Mesendoderm (in vitro differentiated cells): ENCODE measurements around the gene MAGED2.
"Not testable (repeated sequence)": the region's sequence is repeated elsewhere in the genome, so short reads cannot be mapped to it uniquely, and the experiment has no call there.

Experiments
- DNase-seq: peaks from one replicate; pipeline ENCODE4 v3.0.0; 2013
- H2AK5ac ChIP-seq: 2 replicates; pipeline ENCODE4 v1.6.1; 2013; ENCODE audit warnings: low read length, inconsistent platforms
- H2BK120ac ChIP-seq: 2 replicates; pipeline ENCODE4 v1.6.1; 2013; ENCODE audit warnings: low read depth, mild to moderate bottlenecking, low read length, moderate library complexity, mixed read lengths
- H2BK15ac ChIP-seq: replicated peaks from 2 replicates; pipeline ENCODE4 v1.6.1; 2013; ENCODE audit warnings: low read depth, mild to moderate bottlenecking, moderate library complexity
- H2BK5ac ChIP-seq: 2 replicates; pipeline ENCODE4 v1.6.1; 2013; ENCODE audit warnings: low read length, inconsistent platforms
- H3K18ac ChIP-seq: 2 replicates; pipeline ENCODE4 v1.6.1; 2013; ENCODE audit warnings: mild to moderate bottlenecking, low read length, mixed read lengths
- H3K23ac ChIP-seq: one replicate; pipeline ENCODE4 v1.6.1; 2013; ENCODE audit warnings: low read length
- H3K27ac ChIP-seq: 2 replicates; pipeline ENCODE4 v1.5.1; 2013; ENCODE audit warnings: low read depth, mild to moderate bottlenecking, inconsistent platforms, low read length, moderate library complexity
- H3K27me3 ChIP-seq: 2 replicates; pipeline ENCODE4 v1.6.1; 2013; ENCODE audit warnings: low read length, control low read depth, mild to moderate bottlenecking, inconsistent platforms; ENCODE audit not compliant: insufficient read depth, poor library complexity
- H3K36me3 ChIP-seq: 2 replicates; pipeline ENCODE4 v1.6.1; 2013; ENCODE audit warnings: low read length, inconsistent platforms; ENCODE audit not compliant: control insufficient read depth, insufficient read depth
- H3K4ac ChIP-seq: one replicate; pipeline ENCODE4 v1.6.1; 2013; ENCODE audit warnings: low read depth, mild to moderate bottlenecking, low read length, moderate library complexity
- H3K4me1 ChIP-seq: 2 replicates; pipeline ENCODE4 v1.6.1; 2013; ENCODE audit warnings: low read depth, low read length, inconsistent platforms; ENCODE audit not compliant: control insufficient read depth
- H3K4me2 ChIP-seq: 2 replicates; pipeline ENCODE4 v1.6.1; 2013; ENCODE audit warnings: low read length
- H3K4me3 ChIP-seq: 2 replicates; pipeline ENCODE4 v1.5.1; 2013; ENCODE audit warnings: mild to moderate bottlenecking, low read length
- H3K56ac ChIP-seq: one replicate; pipeline ENCODE4 v1.6.1; 2013; ENCODE audit warnings: low read length
- H3K79me1 ChIP-seq: 2 replicates; pipeline ENCODE4 v1.6.1; 2013; ENCODE audit warnings: low read length, inconsistent platforms
- H3K79me2 ChIP-seq: 2 replicates; pipeline ENCODE4 v1.6.1; 2013; ENCODE audit warnings: mild to moderate bottlenecking, low read length; ENCODE audit not compliant: control insufficient read depth, insufficient read depth
- H3K9ac ChIP-seq: 2 replicates; pipeline ENCODE4 v1.6.1; 2013; ENCODE audit warnings: low read length, inconsistent platforms
- H4K5ac ChIP-seq: one replicate; pipeline ENCODE4 v1.6.1; 2013; ENCODE audit warnings: low read length
- H4K8ac ChIP-seq: one replicate; pipeline ENCODE4 v1.6.1; 2013; ENCODE audit warnings: low read depth, mild to moderate bottlenecking, control low read depth, low read length, moderate library complexity
- WGBS: extraction: QIAGEN DNeasy Blood & Tissue Kit; methylation state at CpG from one replicate; pipeline ENCODE4 v1.1.7; 2013; ENCODE audit warnings: low lambda C conversion rate, missing lambda C conversion rate; ENCODE audit not compliant: insufficient coverage; ENCODE audit errors: extremely low coverage; 5-methylcytosine and 5-hydroxymethylcytosine counted together

The MAGED2 gene

GRCh38 chrX:54785901-54786300 lies 21.6 kb upstream of the MAGED2 start:
- H3K4me3 ChIP-seq: no peak overlapping the region
- no peak overlapping the region for H4K5ac ChIP-seq
- H3K4ac ChIP-seq: no peak overlapping the region
- no CpG with 5 or more reads among the region's 4 CpGs for WGBS
- no peak overlapping the region for H3K18ac ChIP-seq
- H3K27me3 ChIP-seq: no peaks in the 10 kb centered on the region
- no peak overlapping the region for H3K56ac ChIP-seq
- H3K27ac ChIP-seq: no peak overlapping the region
- no peak overlapping the region for H2BK120ac ChIP-seq
- no peaks in the 10 kb centered on the region for H3K79me1 ChIP-seq
- no peak overlapping the region for H3K9ac ChIP-seq
- no peaks in the 10 kb centered on the region for H3K4me1 ChIP-seq
- no peak overlapping the region for H2BK15ac ChIP-seq
- H4K8ac ChIP-seq: no peak overlapping the region
- H3K4me2 ChIP-seq: no peak overlapping the region
- H3K36me3 ChIP-seq: no peaks in the 10 kb centered on the region
- H3K79me2 ChIP-seq: no peaks in the 10 kb centered on the region
- H3K23ac ChIP-seq: no peak overlapping the region
- H2BK5ac ChIP-seq: no peak overlapping the region
- DNase-seq: peak; percentile 54
- no peak overlapping the region for H2AK5ac ChIP-seq

GRCh38 chrX:54786967-54787366 lies 20.6 kb upstream of the MAGED2 start:
- no peak overlapping the region for H4K8ac ChIP-seq
- no peak overlapping the region for H3K4me2 ChIP-seq
- no peak overlapping the region for H2BK120ac ChIP-seq
- no peak overlapping the region for H3K9ac ChIP-seq
- no peak overlapping the region for H3K4ac ChIP-seq
- H4K5ac ChIP-seq: no peak overlapping the region
- no CpG with 5 or more reads among the region's 2 CpGs for WGBS
- H3K18ac ChIP-seq: no peak overlapping the region
- H3K27ac ChIP-seq: no peak overlapping the region
- no peak overlapping the region for H3K4me3 ChIP-seq
- no peak overlapping the region for H2BK5ac ChIP-seq
- no peak overlapping the region for H2BK15ac ChIP-seq
- no peak overlapping the region for H3K23ac ChIP-seq
- no peak overlapping the region for H3K56ac ChIP-seq
- no peaks in the 10 kb centered on the region for H3K27me3 ChIP-seq
- H3K4me1 ChIP-seq: no peaks in the 10 kb centered on the region
- H3K36me3 ChIP-seq: no peaks in the 10 kb centered on the region
- H3K79me2 ChIP-seq: no peaks in the 10 kb centered on the region
- no peak overlapping the region for H2AK5ac ChIP-seq
- DNase-seq: peak; percentile 44
- H3K79me1 ChIP-seq: no peaks in the 10 kb centered on the region

GRCh38 chrX:54788446-54788845 lies 19.1 kb upstream of the MAGED2 start:
- WGBS: no CpG with 5 or more reads among the region's 9 CpGs
- H2BK15ac ChIP-seq: no peak overlapping the region
- H3K4ac ChIP-seq: no peak overlapping the region
- H2AK5ac ChIP-seq: no peak overlapping the region
- H3K36me3 ChIP-seq: no peaks in the 10 kb centered on the region
- H3K79me1 ChIP-seq: no peaks in the 10 kb centered on the region
- no peak overlapping the region for H3K4me3 ChIP-seq
- H3K9ac ChIP-seq: no peak overlapping the region
- no peak overlapping the region for H2BK5ac ChIP-seq
- no peak overlapping the region for H3K56ac ChIP-seq
- no peaks in the 10 kb centered on the region for H3K4me1 ChIP-seq
- H3K27ac ChIP-seq: no peak overlapping the region
- no peak overlapping the region for H4K8ac ChIP-seq
- no peak overlapping the region for H2BK120ac ChIP-seq
- no peaks in the 10 kb centered on the region for H3K27me3 ChIP-seq
- H3K18ac ChIP-seq: no peak overlapping the region
- no peak for DNase-seq
- no peaks in the 10 kb centered on the region for H3K79me2 ChIP-seq
- no peak overlapping the region for H4K5ac ChIP-seq
- no peak overlapping the region for H3K4me2 ChIP-seq
- H3K23ac ChIP-seq: no peak overlapping the region

- H3K36me3 ChIP-seq, H3K27me3 ChIP-seq, H3K4me3 ChIP-seq, H3K56ac ChIP-seq, H4K5ac ChIP-seq, H3K27ac ChIP-seq, H3K4ac ChIP-seq, H3K79me2 ChIP-seq, H2AK5ac ChIP-seq, H3K23ac ChIP-seq, H2BK5ac ChIP-seq, H3K4me2 ChIP-seq, H2BK15ac ChIP-seq, DNase-seq, H3K4me1 ChIP-seq, H3K18ac ChIP-seq, H2BK120ac ChIP-seq, H3K79me1 ChIP-seq, H3K9ac ChIP-seq, H4K8ac ChIP-seq: not testable (repeated sequence)
- WGBS: no CpG with 5 or more reads among the region's 5 CpGs
Measured at GRCh38 chrX:54789405-54789804, 18.1 kb upstream of the MAGED2 start.

- H3K23ac ChIP-seq: no peak overlapping the region
- H3K79me2 ChIP-seq: no peaks in the 10 kb centered on the region
- no peak overlapping the region for H3K4ac ChIP-seq
- no peak for DNase-seq
- no peak overlapping the region for H4K8ac ChIP-seq
- no peak overlapping the region for H2BK120ac ChIP-seq
- H3K79me1 ChIP-seq: no peaks in the 10 kb centered on the region
- H2BK5ac ChIP-seq: no peak overlapping the region
- H4K5ac ChIP-seq: no peak overlapping the region
- no peak overlapping the region for H3K9ac ChIP-seq
- no peak overlapping the region for H2BK15ac ChIP-seq
- no peak overlapping the region for H3K4me3 ChIP-seq
- no peak overlapping the region for H3K56ac ChIP-seq
- H2AK5ac ChIP-seq: no peak overlapping the region
- H3K36me3 ChIP-seq: no peaks in the 10 kb centered on the region
- no peak overlapping the region for H3K27ac ChIP-seq
- no peak overlapping the region for H3K4me2 ChIP-seq
- no CpG with 5 or more reads among the region's 1 CpG for WGBS
- H3K4me1 ChIP-seq: peaks cover 2% of the 10 kb centered on the region
- no peak overlapping the region for H3K18ac ChIP-seq
- no peaks in the 10 kb centered on the region for H3K27me3 ChIP-seq
Measured at GRCh38 chrX:54794028-54794427, 13.5 kb upstream of the MAGED2 start.

- Histone ChIP-seq H3K4me1 (peaks cover 2% of the 10 kb centered on the region), H3K27me3 (no peaks in the 10 kb centered on the region), H4K5ac (no peak overlapping the region), H2BK15ac (no peak overlapping the region), H3K4ac (no peak overlapping the region), H3K4me3 (no peak overlapping the region), H3K56ac (no peak overlapping the region), H3K18ac (no peak overlapping the region), H2BK120ac (no peak overlapping the region), H3K27ac (no peak overlapping the region), H2BK5ac (no peak overlapping the region), H3K79me2 (no peaks in the 10 kb centered on the region), H3K36me3 (no peaks in the 10 kb centered on the region), H4K8ac (no peak overlapping the region), H3K9ac (no peak overlapping the region), H2AK5ac (no peak overlapping the region), H3K23ac (no peak overlapping the region), H3K4me2 (no peak overlapping the region), H3K79me1 (no peaks in the 10 kb centered on the region)
- DNase-seq: peak; percentile 38
- no CpG with 5 or more reads among the region's 4 CpGs for WGBS
Measured at GRCh38 chrX:54794795-54795194, 12.8 kb upstream of the MAGED2 start.
